Fibroblast of pulmonary artery (primary cell): Measurements from ENCODE around the gene VAMP5.

Source experiments
- DNase-seq: peaks from one replicate; pipeline ENCODE4 v3.0.0-alpha.2; 2010; ENCODE audit warnings: low read depth
- H3K4me3 ChIP-seq: replicated peaks from 2 replicates; pipeline ENCODE4 v1.5.1; 2011; ENCODE audit warnings: low read depth, mild to moderate bottlenecking, control low read depth, low read length, moderate library complexity
- TF ChIP-seq, protein P1 (sequence below): IDR thresholded peaks from 2 replicates; pipeline ENCODE4 v1.5.1; 2011; ENCODE audit warnings: mild to moderate bottlenecking, control low read depth, low read length, inconsistent platforms; ENCODE audit errors: missing control alignments

VAMP5 gene

DNA sequence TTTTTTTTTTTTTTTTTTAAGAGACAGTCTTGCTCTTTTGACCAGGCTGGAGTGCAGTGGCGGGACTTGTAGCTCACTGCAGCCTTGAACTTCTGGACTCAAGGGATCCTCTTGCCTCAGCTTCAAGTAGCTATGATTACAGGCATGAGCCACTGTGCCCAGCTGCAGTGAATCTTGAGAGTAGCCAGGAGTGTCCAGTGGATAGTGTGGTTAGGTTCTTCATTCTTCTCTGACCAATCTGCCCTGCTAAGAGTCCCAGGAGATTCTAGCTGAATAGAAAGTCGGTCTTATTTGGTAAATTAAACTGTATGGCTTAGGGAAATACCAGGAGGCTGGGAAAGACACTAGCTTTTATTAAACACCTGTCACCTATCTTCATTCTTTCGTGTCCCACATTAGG is 47.1 kb downstream of the VAMP5 start:
- TF ChIP-seq, protein P1, sequence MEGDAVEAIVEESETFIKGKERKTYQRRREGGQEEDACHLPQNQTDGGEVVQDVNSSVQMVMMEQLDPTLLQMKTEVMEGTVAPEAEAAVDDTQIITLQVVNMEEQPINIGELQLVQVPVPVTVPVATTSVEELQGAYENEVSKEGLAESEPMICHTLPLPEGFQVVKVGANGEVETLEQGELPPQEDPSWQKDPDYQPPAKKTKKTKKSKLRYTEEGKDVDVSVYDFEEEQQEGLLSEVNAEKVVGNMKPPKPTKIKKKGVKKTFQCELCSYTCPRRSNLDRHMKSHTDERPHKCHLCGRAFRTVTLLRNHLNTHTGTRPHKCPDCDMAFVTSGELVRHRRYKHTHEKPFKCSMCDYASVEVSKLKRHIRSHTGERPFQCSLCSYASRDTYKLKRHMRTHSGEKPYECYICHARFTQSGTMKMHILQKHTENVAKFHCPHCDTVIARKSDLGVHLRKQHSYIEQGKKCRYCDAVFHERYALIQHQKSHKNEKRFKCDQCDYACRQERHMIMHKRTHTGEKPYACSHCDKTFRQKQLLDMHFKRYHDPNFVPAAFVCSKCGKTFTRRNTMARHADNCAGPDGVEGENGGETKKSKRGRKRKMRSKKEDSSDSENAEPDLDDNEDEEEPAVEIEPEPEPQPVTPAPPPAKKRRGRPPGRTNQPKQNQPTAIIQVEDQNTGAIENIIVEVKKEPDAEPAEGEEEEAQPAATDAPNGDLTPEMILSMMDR, result no peak
- H3K4me3 ChIP-seq, result no peak overlapping the region
- DNase-seq, result no peak

DNA sequence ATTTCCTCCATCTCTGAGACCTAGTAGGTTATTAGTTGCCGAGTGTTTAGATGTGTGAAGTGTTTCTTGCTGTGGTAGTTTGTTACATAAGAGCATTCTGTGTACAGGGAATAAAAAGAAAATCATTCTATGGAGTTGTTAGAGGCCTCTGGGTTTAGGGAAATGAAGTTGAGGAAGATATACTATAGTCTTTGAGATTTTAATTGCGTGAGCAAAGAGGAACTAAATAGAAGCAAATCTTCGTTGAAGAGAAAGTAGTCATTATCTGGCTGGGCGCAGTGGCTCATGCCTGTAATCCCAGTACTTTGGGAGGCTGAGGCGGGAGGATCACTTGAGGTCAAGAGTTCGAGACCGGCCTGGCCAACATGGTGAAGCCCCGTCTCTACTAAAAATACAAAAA is 50.8 kb downstream of the VAMP5 start:
- DNase-seq, result no peak
- no peak overlapping the region for H3K4me3 ChIP-seq
- TF ChIP-seq, protein P1, result no peak

DNA sequence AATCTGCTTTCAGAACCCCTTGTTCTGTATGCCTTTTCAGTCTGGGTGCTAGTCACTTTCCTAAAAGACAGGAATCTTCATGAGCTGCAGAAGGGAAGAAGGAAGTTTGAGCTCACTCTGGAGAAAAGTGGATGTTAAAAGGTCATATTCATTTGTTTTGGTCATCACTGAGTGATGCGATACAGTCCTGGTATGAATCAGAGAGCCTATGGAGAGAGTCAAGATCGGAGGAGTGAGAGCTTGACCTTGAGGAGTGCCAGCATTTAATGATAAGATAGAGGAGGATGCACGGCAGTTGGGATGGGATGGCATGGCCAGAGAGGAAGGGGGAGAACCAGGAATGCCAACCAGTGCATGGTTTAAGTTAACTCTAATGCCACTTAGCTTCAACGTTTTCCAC is 51.4 kb downstream of the VAMP5 start:
- TF ChIP-seq, protein P1, result no peak
- DNase-seq, result peak; percentile 5
- H3K4me3 ChIP-seq, result no peak overlapping the region

DNA sequence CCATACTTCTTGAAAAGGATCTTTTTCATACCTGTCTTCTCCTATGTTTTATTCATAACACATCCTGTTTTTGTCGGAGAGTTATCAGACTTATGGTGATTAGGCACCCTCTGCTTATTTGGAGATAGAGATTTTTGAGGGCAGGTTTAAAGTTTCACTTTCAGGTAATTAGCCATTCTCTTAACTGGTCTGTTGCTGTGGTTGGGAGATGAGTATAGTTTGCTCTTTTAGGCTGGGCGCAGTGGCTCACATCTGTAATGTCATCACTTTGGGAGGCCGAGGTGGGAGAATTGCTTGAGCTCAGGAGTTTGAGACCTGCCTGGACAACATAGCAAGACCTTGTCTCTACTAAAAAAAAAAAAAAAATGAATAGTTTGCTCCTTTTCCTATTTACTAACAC is 58.5 kb downstream of the VAMP5 start:
- no peak for DNase-seq
- H3K4me3 ChIP-seq, result no peak overlapping the region
- TF ChIP-seq, protein P1, result no peak
